ENCODE data around the gene RPTOR. TPM values are rescaled to one million over a fixed set of nuclear protein-coding genes. Genes with fewer than 3 reads are reported as not detected.

The RPTOR gene
- total RNA-seq, 1 experiment from 2014 or later: 15.2 TPM

DNA sequence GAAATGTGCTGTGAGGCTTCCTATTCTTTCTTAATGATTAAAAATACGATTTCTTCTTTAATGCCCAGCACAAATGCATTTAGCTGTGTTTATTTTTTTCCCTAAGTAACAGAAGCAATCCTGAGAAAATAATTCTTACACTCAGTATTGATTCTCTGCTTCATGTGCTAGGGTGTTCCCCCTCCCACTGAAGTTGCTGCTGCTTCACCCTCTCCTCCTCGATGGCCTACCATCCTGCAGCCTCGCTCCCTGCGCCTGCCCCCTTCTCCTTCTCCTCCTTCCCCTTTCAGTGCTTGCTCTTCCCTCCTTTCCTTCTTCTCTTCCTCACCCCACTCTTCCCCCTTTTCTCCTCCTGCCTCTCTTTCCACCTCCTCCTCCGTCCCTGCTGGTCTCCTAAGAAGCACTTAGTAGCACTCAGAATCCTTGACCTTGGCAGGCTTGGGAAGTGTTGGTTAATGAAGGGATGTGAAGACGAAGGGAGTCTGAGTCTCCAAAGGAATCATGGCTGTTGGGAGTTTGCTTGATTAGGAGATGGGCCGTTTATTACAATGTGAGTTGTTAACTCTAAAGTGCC is 119.7 kb downstream of the RPTOR start:
- no peak for DNase-seq (ENCODE audit: low spot score)

GRCh38 chr17:80665792-80666191 is 121.2 kb downstream of the RPTOR start:
- no peak for DNase-seq (ENCODE audit: low spot score)

DNA sequence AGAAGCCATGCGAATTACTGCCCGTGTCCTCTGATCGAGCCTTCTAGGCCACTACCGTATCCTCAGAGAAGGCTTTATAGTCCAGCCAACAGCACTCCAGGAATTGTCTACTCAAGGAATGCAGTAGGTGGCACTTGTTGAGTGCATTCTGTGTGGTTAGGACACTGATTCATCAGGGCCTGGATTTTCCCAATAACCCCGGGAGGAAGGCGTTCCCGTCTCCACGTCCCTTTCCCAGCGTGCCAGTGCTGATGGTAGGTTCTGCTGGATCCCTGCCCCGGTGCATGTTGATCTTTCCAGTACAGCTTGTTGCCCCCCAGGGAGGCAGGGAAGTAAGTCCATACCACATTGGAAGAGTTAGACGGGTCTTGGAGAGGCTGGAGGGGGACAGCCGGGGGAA is 122.2 kb downstream of the RPTOR start:
- DNase-seq (ENCODE audit: low spot score): no peak

GRCh38 chr17:80667462-80668277 is 123.0 kb downstream of the RPTOR start:
- no peak for DNase-seq (ENCODE audit: low spot score)

DNA sequence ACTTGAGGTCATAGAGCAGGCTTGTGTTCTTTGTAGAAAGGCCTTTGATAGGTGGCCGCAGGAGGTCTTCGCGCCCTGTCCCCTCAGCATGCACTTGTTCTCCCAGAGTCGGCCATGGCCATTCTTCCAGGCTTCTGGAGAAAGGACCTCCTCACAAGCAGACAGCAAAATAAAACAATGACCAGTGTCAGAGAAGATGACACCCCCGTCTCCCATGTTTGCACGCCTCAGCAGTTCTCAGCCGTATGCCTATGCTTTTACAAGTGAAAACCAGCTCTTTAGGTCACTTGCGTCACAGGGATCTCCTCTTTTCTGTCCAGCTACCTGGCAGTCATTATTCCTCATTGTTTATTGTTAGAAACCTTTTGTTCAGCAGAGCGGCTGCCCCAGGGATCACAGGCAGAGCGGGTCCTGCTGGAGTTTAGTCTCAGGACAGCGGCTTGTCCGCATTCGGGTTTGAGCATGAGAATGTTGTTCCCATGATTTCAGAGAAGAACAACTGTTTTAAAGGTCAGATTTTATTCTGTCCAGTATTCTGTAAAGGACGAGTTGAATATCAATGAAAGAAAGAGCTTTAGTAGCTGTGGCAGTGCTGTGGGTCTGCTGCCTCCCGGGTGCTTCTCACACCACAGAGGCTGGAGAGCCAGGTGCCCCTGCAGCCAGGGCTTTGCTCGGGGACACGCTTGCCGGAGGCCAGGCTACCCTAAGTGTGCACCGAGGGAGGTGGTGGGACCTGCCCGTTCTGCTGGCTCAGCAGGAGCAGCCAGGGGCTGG is 123.9 kb downstream of the RPTOR start:
- no peak for DNase-seq (ENCODE audit: low spot score)

GRCh38 chr17:80671039-80671824 is 126.6 kb downstream of the RPTOR start:
- DNase-seq (ENCODE audit: low spot score): no peak

DNA sequence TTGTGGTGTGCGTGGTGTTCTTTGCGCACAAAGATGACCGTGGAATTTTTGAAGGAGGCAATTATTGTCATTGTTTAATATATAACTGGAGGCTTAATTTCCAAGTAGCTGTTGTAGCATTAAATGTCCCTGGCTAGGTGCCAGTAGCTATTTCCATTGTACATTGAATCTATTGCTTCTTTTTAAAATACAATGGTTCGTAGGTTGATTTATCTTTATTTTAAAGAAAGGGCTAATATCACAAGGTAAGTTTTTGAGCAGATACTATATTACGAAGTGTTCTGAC is 127.1 kb downstream of the RPTOR start:
- DNase-seq (ENCODE audit: low spot score): no peak

DNA sequence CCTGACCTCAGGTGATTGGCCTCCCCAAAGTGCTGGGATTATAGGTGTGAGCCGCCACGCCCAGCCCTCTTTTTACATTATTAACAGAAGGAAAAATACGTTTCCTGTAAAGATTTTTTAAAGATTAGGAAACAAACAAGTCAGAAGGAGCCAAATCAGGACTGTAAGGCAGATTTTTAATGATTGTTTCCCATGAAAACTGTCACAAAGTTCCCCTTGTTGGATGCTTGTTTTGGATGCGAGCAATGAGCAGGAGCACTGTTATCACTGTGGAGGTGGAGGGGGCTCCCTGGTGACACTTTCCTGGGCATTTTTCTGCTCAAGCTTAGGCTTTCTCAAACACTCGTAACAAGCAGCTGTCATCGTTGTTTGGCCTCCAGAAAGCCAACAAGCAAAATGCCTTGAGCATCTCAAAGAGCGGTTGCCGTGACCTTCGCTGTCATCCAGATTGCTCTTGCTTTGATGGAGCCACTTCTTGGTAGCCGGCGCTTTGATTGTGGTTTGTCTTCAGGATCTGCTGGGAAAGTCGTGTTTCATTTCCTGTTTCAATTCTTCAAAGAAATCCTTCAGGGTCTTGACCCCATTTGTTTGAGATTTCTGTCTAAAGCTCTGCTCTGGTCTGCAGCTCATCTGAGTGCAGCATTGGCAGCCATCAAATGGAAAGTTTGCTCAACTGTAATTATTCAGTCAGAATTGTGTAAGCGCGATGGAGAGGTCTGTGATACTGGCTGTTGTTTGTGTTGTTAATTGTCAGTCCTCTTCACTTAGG is 128.7 kb downstream of the RPTOR start:
- DNase-seq (ENCODE audit: low spot score): no peak

DNA sequence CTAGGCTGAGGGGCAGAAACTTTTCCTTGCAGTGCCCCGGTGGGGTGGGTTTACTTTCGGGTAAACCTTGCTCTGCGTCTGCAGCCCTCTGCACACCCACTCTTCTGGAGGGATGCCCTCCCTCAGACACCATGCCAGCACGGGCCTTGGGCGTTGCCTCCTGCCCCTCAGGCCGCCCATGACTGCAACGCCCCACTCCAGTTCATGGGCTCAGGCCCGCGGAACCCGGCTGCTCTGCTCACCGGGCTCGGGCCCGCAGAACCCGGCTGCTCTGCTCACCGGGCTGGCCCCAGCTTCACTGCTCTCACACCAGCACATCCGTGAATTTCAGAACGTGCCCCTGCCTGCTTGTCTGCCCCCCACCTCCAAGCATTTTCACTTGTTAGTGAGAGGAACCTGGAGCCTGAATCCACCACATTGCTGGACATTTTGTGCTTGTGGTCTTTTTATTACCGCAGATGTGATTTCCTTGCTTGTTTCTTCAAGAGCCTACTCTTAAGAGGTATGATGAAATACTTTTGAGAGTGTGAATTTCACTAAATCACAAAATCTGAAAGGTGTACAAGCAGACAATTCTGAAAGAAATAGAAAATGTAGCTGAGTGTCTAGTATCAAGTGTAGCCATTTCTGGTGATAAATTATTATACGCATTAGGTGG is 130.9 kb downstream of the RPTOR start:
- DNase-seq (ENCODE audit: low spot score): no peak

GRCh38 chr17:80676096-80676466 is 131.4 kb downstream of the RPTOR start:
- DNase-seq (ENCODE audit: low spot score): no peak

DNA sequence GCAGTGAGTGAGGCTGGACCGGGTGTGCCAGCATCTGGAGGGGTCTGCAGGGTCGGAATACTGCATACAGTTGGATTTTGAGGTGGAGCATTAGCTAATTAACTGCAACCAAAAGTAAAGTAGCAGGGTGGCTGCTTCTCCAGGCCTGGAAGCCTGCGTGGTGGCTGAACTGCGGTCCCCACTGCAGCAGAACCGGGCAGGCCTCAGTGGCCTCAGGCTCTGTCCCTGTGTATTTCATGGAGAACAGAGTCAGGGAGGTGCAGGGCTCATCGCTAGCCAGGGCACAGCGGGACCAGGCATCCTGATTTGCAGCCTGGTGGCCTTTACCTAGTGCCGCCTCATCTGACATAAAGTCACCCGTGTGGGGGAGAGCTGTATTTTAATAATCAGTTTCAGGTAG is 131.9 kb downstream of the RPTOR start:
- no peak for DNase-seq (ENCODE audit: low spot score)

DNA sequence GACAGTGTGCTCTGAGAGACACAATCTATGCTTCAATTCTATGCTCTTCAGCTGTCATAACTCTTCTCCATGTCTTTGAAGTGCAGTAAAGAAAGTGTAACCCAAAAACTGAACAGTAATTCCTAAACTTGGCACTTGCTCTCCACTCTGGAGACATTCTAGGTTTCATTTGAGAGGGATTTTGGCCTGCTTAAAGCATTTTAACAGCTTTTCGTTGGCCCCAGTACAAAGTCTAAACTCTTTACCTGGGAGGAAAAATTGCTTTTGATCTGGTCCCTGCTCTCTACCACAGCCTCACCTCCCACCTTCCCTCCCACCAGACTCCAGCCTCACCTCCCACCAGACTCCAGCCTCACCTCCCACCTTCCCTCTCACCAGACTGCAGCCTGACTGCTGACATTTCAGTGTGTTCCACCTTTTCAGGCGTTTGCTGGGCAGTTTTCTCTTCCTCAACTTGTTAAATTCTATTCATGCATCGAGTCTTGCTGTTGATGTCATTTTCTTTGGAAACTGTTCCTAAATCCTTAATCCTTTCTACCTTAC is 132.6 kb downstream of the RPTOR start:
- DNase-seq (ENCODE audit: low spot score): no peak

GRCh38 chr17:80679816-80680215 is 135.2 kb downstream of the RPTOR start:
- DNase-seq (ENCODE audit: low spot score): no peak

DNA sequence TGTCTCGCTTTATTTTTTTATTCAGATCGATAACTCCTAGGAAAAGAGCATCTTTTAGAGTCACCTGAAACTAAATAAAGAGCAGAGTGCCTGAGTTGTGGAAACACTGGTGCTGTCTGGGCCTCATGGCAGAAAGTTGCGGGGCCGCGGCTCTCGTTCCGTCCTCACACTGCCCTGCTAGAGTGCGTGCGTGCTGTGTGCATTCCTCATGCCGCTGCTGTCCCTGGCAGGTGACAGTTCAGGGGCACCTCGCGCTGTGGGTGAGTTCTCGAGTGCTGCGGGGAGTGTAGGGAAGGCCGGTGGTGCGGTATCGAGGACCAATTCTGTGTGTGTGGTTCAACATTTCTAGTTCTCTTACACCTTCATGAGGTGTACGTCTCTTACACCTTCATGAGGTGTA is 136.6 kb downstream of the RPTOR start:
- no peak for DNase-seq (ENCODE audit: low spot score)

GRCh38 chr17:80682372-80682771 is 137.7 kb downstream of the RPTOR start:
- DNase-seq (ENCODE audit: low spot score): no peak

- no peak for DNase-seq (ENCODE audit: low spot score)
These were observed 139.0 kb downstream of the RPTOR start for GRCh38 chr17:80683625-80684104.

- no peak for DNase-seq (ENCODE audit: low spot score)
These were observed 143.2 kb downstream of the RPTOR start for GRCh38 chr17:80687839-80688238.

DNA sequence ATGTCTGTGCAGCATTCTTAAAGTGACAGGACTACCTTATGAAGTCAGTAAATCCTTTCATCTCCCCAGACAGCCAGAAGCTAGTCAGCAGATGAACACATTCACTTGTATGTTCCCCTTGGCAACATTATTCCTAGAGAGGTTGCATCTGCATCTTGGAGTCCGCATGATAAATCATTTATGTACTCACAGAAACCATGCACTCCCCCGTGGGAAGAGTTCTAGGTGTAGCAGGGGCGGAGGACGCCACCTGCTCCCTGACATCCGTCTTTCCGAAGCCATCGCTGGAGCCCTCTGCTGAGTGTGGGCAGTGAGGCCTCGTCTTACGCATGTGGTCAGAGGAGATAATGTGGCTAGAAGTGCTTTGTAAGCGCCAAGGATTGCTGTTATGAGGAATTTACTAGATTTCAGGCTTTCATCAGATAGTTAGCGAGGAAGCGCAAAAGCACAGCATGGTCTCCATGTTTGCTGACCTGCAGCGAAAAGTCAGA is 144.5 kb downstream of the RPTOR start:
- no peak for DNase-seq (ENCODE audit: low spot score)

- DNase-seq (ENCODE audit: low spot score): no peak
These were observed 147.1 kb downstream of the RPTOR start for GRCh38 chr17:80691784-80692183.

DNA sequence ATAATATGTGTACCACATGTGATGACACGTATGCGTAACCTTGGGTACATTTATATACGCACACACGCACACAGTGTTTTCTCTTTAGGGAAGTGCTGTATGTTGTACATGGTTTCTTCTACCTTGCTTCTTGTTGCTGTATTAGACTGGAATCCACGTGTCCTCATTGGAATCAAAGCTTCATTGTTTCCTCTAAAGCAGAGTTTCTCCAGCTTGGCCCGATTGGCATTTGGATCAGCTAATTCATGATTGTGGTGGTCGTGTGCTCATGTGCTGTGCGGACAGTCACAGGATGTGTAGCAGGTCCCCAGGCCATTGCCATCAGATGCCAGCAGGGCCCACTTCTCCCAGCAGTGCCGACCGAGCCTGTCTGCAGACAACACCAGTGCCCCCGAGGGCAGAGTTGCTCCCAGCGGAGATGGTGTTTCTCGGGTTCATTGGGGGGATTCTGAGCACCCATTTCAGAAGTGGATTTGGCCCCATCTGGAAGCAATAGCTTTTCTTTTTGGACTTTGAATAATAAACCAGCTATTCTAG is 148.4 kb downstream of the RPTOR start:
- no peak for DNase-seq (ENCODE audit: low spot score)
